Activated T-helper 1 cell treated with anti-CD3 and anti-CD28 coated beads, Interleukin-2, amount 50 U/mL, for 16 hours (primary cell): ENCODE measurements around the gene PCOLCE2.

Source experiments
- DNase-seq, 2 donors: peaks; one replicate each; pipeline ENCODE4 v3.0.0-alpha.2; 2020; ENCODE audit warnings: low read depth in 1 of 2, low spot score in 1 of 2

Gene PCOLCE2

DNA sequence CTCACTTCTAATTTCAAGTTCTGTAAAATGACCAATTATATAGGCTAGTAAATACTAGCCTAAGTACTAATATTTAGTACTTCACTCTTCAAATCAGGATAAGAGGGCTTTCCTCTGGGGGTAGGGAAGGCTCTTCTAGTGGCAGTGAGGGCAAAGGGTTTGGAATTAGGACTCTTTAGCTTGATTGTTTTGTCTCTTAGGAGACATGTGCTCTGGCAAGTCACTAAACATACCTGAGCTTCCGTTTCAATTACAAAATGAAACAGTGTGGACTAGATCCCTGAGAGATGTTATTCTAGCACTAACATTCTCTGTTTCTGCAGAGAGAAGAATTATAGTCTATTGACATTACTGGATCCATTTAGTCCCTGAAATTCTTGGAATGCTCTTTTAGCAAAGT lies 71.5 kb downstream of the PCOLCE2 start:
- no peak for DNase-seq

DNA sequence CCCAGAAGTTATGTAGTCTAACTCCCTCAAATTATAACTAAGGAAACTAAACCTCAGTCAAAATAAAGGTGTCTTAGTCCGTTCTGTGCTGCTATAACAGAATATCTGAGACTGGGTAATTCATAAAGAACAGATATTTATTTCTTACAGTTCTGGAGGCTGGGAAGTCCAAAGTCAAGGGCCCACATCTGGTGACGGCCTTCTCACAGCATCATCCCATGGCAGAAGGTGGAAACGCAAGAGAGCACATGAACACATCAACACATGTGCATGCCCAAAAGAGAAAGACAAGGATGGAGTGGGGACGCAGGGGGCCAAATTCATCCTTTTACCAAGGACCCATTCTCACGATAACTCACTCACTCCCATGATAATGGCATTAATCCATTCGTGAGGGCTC lies 73.1 kb downstream of the PCOLCE2 start:
- DNase-seq, result no peak

DNA sequence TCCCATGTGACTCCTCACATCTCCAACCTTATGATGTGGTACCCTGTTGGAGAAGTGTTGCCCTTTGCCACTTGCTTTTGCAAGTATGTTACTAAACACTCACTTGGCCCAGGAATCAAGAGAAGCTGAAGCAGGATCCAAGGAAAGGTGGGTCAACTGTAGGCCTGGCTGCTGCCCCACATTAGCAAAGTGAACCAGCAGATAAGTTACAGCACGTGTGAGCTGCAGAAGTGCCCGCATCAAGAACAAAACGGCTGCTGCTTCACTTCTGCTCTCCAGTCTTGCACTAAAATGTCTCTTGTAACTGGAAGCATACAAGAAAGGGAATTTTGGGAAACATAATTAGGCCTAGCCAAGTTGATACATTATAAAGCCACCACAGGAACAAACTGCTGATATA lies 79.6 kb downstream of the PCOLCE2 start:
- DNase-seq, result no peak

DNA sequence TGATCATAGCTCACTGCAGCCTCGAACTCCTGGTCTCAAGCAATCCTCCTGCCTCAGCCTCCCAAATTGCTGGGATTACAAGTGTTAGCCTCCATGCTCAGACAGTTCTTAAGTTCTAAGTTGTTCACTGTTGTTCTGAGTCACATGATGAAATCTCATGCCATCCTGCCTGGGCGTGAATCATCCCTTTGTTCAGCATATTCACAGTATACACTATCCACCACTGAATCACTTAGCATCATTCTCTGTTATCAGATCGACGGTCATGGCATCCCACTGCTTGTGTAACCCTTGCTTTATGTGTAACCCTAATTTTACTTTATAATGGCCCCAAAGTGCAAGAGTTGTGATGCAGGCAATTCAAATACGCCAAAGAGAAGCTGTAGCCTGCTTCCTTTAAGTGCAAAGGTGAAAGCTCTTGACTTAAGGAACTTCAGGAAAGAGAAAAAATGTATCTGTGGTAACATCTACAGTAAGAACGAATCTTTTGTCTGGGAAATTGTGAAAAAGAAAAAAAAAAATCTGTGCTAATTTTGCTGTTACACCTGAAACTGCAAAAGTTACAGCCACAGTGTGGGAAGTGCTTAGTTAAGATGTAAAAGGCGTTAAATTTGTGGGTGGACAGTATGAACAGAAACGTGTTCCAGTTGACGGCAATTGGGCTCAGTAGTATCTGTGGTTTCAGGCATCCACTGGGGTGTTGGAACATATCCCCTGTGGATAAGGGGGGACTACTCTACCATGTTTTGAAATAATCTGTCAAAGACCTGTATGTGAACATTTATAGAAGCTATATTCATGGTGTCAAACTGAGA lies 80.6 kb downstream of the PCOLCE2 start:
- DNase-seq, result no peak

DNA sequence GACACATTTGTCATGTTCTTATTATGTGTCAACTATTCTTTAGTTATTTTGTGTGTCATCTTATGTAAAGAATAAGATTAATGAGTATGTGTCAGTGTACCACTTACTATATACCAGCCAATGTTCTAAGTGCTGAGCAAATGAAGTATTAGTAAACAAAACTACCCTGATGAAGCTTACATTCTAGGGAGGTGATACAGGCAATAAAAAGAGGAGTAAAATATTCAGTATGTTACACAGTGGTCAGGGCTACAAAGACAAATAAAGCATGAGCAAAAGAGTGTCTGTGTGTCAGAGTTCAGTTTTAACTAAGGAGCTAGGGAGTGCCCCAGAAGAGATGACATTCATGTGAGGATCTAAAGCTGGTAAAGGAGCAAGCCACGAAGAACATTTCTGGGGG lies 86.0 kb downstream of the PCOLCE2 start:
- no peak for DNase-seq

DNA sequence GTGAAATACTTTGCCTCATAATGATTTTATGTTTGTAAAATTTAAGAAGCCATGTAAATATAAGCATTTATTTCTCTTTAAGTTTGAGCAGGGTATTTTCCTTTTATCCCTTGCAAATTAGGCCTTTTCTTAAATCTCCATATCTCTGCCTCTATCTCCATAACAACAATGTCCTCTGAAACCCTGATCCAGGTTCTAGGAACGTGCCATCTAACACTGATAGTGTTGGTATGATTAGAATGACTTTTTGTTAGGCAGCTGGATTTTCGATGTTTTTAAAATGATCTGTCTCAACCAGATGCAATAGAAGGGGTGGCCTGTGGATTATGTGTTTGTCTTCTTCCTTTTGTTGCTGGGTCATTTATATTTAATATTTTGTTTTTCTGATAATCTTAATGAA lies 87.1 kb downstream of the PCOLCE2 start:
- DNase-seq, result no peak

DNA sequence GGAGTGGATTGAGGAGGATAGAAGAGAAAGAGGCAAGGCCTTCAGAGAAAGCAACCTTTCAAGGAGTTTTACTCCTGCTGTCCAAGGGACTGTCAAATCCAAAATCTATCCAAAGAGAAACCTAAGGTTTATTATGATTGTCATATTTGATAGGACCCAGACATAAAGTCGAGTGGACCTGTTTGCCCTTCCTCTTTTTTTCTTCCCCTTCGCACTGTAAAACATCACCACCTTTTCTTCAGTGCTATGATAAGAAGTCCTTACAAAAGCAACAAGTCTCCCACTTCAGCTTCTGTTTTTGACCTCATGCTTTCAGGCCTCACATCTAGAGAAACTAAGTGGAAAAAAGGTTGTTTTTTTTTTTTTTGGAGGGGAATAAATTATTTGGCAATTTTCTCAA lies 92.1 kb downstream of the PCOLCE2 start:
- DNase-seq, result no peak

DNA sequence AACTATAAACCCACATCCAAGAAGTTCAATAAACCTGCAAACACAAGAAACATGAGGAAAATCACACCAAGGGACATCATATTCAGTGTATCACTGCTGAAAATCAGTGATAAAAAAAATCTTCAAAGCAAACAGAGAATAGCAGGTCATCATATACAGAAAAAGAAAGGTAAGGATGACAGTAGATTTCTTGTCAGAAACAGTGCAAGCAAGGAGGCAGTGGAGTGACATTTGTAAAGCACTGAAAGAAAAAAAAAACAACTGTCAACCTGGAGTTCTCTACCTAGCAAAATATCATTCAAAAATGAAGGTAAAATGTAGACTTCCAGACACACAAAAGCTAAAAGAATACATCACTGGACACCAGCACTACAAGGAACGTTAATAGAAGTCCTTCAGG lies 93.6 kb downstream of the PCOLCE2 start:
- DNase-seq, result no peak

DNA sequence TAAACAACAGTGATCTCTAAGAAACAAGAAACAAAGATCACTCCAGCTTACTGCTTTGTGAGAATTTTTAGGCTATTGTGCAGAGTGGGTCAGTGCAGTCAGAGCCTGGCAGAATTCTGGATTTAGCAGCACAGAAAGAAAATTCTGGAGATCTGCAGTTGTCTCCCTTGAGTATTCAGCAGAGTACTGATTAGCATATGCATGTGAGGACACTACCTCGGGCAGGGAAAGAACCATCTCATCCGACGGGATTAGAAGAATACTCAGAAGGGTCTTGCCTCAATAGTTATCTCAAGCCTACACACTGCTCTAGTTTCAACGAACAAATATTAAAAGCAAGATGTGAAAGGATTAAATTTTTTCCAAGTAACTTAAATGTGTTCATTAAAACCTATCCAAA lies 94.4 kb downstream of the PCOLCE2 start:
- no peak for DNase-seq

DNA sequence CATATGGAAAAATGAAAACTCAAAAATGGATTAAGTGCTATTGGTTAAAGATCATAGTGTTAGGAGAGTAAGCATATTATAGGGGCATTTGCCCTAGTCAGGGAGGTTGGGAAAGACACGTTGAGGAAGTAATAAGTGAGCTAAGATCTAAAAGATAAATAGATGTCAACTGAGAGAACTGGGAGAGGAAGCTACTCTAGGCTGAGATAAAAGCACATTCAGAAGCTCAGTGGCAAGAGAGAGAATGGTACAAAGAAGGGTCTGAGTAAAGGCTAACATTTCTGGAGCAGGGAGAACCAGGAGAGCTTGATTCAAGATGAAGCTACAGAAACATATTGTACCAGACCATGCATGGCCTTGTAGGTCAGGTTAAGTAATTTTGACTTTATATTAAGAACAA lies 101.2 kb downstream of the PCOLCE2 start:
- no peak for DNase-seq

DNA sequence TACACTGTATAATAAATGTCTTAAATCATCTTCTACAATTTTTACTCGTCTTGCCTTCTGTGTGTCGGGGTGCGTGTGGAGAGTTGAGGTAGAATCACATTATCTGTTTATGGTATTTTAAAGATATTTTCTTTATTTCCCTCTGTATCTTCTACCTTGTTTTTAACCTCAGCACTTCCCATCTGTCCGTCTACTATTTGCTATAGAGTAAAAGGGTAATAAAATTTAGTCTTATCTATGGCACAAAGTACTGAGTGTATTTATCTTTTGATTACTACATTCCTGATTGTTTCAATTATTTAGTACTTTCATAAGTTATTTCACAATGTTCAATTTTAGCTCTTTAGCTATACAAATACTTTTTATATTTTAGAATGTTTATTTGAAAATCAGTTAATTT lies 102.9 kb downstream of the PCOLCE2 start:
- DNase-seq, result no peak

DNA sequence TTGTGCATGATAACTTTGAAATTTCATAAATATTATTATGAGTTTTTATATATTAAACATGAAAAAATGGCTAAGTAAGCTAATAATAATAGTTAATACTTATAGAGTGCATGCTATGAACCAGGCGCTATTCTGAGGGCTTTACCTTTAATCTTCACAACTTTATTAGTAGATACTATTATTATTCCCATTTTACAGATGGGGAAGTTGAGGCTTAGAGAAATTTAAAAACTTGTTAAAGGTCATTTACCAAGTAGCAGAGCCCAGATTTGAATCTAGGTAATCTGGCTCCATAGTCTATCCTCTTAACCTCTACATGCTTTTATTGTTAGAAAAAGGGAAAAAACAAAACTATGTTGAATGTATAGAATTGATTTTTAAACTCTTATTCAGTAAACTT lies 104.7 kb downstream of the PCOLCE2 start:
- DNase-seq, result no peak

DNA sequence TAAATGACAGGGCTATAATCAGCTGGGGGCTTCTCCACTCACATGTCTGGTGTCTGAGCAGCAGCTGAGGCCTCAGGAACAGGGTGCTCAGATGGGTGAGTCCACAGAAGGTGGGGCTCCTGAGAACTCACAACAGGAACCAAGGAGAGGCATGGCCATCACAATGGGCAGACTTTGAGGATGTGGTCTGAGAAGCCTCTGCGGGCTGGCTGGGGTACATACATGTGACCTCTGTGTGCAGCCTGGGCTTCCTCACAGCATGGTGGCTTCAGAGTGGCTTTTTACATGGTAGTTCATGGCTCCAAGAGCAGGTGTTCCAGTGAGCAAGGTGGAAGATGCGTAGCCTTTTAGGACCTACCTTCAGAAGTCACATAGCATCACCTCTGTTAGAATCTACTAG lies 106.3 kb downstream of the PCOLCE2 start:
- no peak for DNase-seq

DNA sequence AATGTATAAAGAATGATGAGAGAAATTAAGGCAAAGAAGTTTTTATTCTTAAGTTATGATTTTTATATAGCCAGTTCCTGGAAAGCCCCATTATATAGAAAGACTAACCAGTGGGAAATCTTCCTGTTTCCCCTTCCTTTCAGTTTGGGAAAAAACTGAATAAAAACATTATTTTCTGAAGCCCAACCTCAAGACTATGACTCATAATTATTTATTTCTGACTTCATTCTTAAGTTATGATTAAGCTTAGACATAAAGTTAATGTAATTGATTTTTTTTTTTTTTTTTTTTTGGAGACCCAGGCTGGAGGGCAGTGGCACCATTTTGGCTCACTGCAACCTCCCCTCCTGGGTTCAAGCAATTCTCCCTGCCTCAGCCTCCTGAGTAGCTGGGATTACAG lies 109.3 kb downstream of the PCOLCE2 start:
- DNase-seq, result no peak

DNA sequence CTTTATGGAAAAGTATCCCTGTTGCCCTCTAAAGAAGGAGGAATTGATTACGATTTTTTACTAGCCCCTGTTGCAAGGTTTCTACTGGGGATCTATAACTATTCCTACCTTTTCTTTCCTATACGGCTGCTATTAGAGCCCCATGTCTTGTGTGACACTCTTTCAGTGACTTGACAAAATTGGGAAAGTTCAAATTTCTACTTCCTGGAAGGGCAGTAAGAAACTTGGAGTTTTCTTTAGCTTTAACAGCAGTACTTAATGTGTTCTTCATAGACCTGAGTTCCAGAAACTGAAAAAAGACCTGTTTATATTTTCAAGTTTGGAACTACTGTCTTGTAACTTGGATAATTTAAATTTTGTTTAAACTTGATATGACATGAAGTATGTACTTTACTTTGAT lies 110.3 kb downstream of the PCOLCE2 start:
- no peak for DNase-seq

DNA sequence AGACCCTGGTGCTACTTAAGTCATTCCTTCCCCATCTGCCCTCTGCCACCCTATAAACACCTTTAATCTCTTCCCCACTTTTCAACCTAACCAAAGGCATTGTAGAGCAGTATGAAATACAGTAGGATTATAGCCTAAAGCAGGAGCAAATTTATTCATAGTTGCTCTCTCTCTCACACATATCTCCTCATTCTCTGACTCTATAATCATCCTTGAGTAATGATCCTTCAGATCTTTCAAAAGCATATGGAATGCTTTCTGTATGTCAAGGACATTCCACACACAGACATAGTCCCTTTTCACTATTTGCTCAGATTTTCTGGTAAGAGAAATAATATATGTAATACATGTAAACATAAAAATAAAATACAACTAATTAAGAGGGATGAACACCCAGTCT lies 111.0 kb downstream of the PCOLCE2 start:
- DNase-seq, result no peak

DNA sequence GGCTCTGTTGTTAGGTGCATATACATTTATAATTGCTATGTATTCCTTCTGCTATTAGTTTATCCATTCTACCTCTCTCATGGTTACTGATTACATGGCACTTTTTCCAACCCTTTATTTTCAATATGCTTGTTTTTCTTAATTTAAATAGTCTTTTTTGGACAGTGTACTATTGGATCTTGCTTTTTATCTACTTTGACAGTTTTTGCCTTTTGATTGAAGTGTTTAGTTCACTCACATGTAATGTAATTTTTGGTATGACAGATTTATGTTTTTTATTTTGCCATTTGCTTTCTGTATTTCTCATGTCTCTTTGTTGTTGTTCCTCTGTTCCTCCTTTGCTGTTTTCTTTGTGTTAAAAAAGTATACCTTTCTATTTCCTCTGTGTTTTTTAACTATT lies 120.5 kb downstream of the PCOLCE2 start:
- no peak for DNase-seq
